GM18873 (cell line): ENCODE data around the gene BAIAP2.
"Not testable (repeated sequence)": the region's sequence is repeated elsewhere in the genome, so short reads cannot be mapped to it uniquely, and the experiment has no call there.

ENCODE experiments used
- ATAC-seq: cut with Tn5 transposase; IDR thresholded peaks from one replicate; pipeline ENCODE4 v1.9.1; 2021; ENCODE audit warnings: mild to moderate bottlenecking, moderate library complexity, moderate number of reproducible peaks; ENCODE audit not compliant: unreplicated experiment, low FRiP score

The BAIAP2 gene

GRCh38 chr17:81151278-81151677 lies 116.3 kb downstream of the BAIAP2 start:
- no peak for ATAC-seq

GRCh38 chr17:81152288-81152828 lies 117.4 kb downstream of the BAIAP2 start:
- no peak for ATAC-seq

- no peak for ATAC-seq
Observed at GRCh38 chr17:81153340-81153803, 118.4 kb downstream of the BAIAP2 start.

GRCh38 chr17:81154016-81154415 lies 119.1 kb downstream of the BAIAP2 start:
- ATAC-seq, result not testable (repeated sequence)

GRCh38 chr17:81154961-81155360 lies 120.0 kb downstream of the BAIAP2 start:
- ATAC-seq, result no peak

GRCh38 chr17:81156866-81157805 lies 122.2 kb downstream of the BAIAP2 start:
- no peak for ATAC-seq

GRCh38 chr17:81157848-81158687 lies 123.1 kb downstream of the BAIAP2 start:
- no peak for ATAC-seq

GRCh38 chr17:81158688-81159590 lies 124.0 kb downstream of the BAIAP2 start:
- ATAC-seq, result no peak

GRCh38 chr17:81159611-81160265 lies 124.8 kb downstream of the BAIAP2 start:
- ATAC-seq, result no peak

- no peak for ATAC-seq
Observed at GRCh38 chr17:81160306-81160705, 125.4 kb downstream of the BAIAP2 start.

- ATAC-seq, result no peak
Observed at GRCh38 chr17:81160747-81161453, 125.9 kb downstream of the BAIAP2 start.

GRCh38 chr17:81161536-81161935 lies 126.6 kb downstream of the BAIAP2 start:
- no peak for ATAC-seq

- no peak for ATAC-seq
Observed at GRCh38 chr17:81161972-81162371, 127.0 kb downstream of the BAIAP2 start.

- no peak for ATAC-seq
Observed at GRCh38 chr17:81162491-81162890, 127.5 kb downstream of the BAIAP2 start.

GRCh38 chr17:81163051-81163695 lies 128.2 kb downstream of the BAIAP2 start:
- no peak for ATAC-seq

- ATAC-seq, result no peak
Observed at GRCh38 chr17:81163703-81164370, 128.9 kb downstream of the BAIAP2 start.

- no peak for ATAC-seq
Observed at GRCh38 chr17:81164371-81165245, 129.7 kb downstream of the BAIAP2 start.
